ENCODE measurements around the gene MAP3K2. TPM values are rescaled to one million over a fixed set of nuclear protein-coding genes. Genes with fewer than 3 reads are reported as not detected.

The MAP3K2 gene, protein sequence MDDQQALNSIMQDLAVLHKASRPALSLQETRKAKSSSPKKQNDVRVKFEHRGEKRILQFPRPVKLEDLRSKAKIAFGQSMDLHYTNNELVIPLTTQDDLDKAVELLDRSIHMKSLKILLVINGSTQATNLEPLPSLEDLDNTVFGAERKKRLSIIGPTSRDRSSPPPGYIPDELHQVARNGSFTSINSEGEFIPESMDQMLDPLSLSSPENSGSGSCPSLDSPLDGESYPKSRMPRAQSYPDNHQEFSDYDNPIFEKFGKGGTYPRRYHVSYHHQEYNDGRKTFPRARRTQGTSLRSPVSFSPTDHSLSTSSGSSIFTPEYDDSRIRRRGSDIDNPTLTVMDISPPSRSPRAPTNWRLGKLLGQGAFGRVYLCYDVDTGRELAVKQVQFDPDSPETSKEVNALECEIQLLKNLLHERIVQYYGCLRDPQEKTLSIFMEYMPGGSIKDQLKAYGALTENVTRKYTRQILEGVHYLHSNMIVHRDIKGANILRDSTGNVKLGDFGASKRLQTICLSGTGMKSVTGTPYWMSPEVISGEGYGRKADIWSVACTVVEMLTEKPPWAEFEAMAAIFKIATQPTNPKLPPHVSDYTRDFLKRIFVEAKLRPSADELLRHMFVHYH
- 10 to 100 TPM; 41.1 to 43.2 TPM for total RNA-seq

- DNase-seq: peak; percentile 95
- Mint-ChIP-seq H3K9me3 (peaks cover 2% of the 10 kb centered on the region), H3K27me3 (no peaks in the 10 kb centered on the region), H3K4me3 (peak within 1 kb of the TSS; percentile 90), H3K36me3 (peaks cover 28% of the 10 kb centered on the region), H3K27ac (peak within 1 kb of the TSS; percentile 95), H3K4me1 (peaks cover 62% of the 10 kb centered on the region)
Observed at GRCh38 chr2:127387655-127388422, at the start of gene MAP3K2. TSS of gene MAP3K2 (minus strand) at chr2:127387975. CDS start at chr2:127343129, 44,846 bp downstream.

DNA sequence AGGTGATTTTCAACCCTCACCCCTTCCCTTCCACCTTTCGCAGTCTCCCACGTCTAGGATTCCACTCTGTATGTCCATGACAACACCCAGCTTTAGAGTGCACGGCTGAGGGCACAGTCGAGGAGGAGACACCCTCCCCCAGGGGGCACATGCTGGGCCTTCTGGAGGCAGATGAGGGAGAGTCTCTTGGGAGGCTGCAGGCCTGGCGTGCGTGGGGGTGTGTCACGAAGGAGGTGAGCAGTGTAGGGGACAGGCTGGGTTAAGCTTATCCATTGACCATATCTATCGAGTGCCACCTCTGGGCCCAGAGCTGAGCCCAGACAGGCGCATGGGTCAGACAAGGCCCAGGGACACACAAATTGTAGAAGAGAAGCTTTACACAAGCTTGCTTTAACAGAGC is 49.3 kb upstream of the MAP3K2 start:
- H3K4me3 Mint-ChIP-seq: no peak overlapping the region
- peaks cover 12% of the 10 kb centered on the region for H3K9me3 Mint-ChIP-seq
- H3K27ac Mint-ChIP-seq: no peak overlapping the region
- no peaks in the 10 kb centered on the region for H3K27me3 Mint-ChIP-seq
- no peaks in the 10 kb centered on the region for H3K4me1 Mint-ChIP-seq
- no peak for DNase-seq
- peaks cover 3% of the 10 kb centered on the region for H3K36me3 Mint-ChIP-seq

- Mint-ChIP-seq H3K4me3 (no peak overlapping the region), H3K36me3 (no peaks in the 10 kb centered on the region), H3K27me3 (no peaks in the 10 kb centered on the region), H3K4me1 (no peaks in the 10 kb centered on the region), H3K27ac (no peak overlapping the region), H3K9me3 (no peaks in the 10 kb centered on the region)
- DNase-seq: no peak
Observed at GRCh38 chr2:127434515-127434914, 46.7 kb upstream of the MAP3K2 start.

- Mint-ChIP-seq H3K27ac (no peak overlapping the region), H3K9me3 (no peaks in the 10 kb centered on the region), H3K4me1 (no peaks in the 10 kb centered on the region), H3K4me3 (no peak overlapping the region), H3K36me3 (no peaks in the 10 kb centered on the region), H3K27me3 (no peaks in the 10 kb centered on the region)
- DNase-seq: no peak
Observed at GRCh38 chr2:127431408-127432023, 43.7 kb upstream of the MAP3K2 start.

DNA sequence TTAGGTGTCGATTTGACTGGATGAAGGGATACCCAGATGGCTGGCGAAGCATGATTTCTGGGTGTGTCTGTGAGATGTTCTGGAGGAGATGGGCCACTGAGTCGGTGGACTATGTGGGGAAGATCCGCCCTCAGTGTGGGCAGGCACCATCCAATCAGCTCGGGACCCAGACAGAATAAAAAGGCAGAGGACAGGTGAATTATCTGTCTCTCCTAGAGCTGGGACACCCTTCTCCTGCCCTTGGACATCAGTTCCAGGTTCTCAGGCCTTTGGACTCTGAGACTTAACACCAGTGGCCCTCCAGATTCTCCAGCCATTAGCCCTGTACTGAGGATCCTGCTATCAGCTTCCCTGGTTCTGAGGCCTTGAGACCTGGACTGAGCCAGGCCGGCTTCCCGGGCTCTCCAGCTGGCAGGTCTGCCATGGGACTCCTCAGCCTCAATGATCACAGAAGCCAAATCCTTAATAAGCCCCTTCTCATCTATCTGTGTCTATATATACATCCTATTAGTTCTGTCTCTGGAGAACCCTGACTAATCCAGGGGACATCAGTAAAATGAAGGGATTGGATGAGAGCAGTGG is 42.2 kb upstream of the MAP3K2 start:
- Mint-ChIP-seq H3K36me3 (no peaks in the 10 kb centered on the region), H3K4me1 (no peaks in the 10 kb centered on the region), H3K4me3 (no peak overlapping the region), H3K27me3 (peaks cover 10% of the 10 kb centered on the region), H3K27ac (no peak overlapping the region), H3K9me3 (no peaks in the 10 kb centered on the region)
- no peak for DNase-seq

DNA sequence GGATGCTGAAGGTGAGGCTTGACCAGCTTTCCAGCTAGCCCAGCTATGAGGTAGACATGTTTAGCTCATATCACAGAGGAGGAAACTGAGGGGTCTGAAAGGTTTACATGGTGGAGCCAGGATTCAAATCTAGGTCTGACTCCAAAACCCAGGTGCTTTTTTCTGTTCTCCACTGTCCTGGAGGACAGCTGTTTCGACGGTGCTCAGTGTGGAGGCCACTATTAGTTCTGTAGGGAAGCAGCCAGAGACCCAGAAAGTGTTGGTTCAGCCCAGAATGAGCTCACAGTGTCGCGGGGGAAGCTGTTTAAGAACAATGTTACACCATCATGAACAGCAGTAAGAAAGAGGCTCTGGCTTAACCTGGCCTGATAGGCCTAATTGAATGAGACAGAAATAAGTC is 41.5 kb upstream of the MAP3K2 start:
- DNase-seq: no peak
- Mint-ChIP-seq H3K27ac (no peak overlapping the region), H3K9me3 (no peaks in the 10 kb centered on the region), H3K27me3 (peaks cover 15% of the 10 kb centered on the region), H3K4me3 (no peak overlapping the region), H3K4me1 (no peaks in the 10 kb centered on the region), H3K36me3 (no peaks in the 10 kb centered on the region)

GRCh38 chr2:127428815-127429109 is 41.0 kb upstream of the MAP3K2 start:
- DNase-seq: no peak
- H3K27me3 Mint-ChIP-seq: peaks cover 21% of the 10 kb centered on the region
- H3K4me3 Mint-ChIP-seq: no peak overlapping the region
- peaks cover 2% of the 10 kb centered on the region for H3K4me1 Mint-ChIP-seq
- H3K36me3 Mint-ChIP-seq: no peaks in the 10 kb centered on the region
- H3K9me3 Mint-ChIP-seq: no peaks in the 10 kb centered on the region
- H3K27ac Mint-ChIP-seq: no peak overlapping the region

GRCh38 chr2:127428057-127428814 is 40.5 kb upstream of the MAP3K2 start:
- no peaks in the 10 kb centered on the region for H3K9me3 Mint-ChIP-seq
- H3K4me1 Mint-ChIP-seq: peaks cover 5% of the 10 kb centered on the region
- no peaks in the 10 kb centered on the region for H3K36me3 Mint-ChIP-seq
- no peak for DNase-seq
- H3K27me3 Mint-ChIP-seq: peaks cover 25% of the 10 kb centered on the region
- H3K4me3 Mint-ChIP-seq: no peak overlapping the region
- H3K27ac Mint-ChIP-seq: no peak overlapping the region

DNA sequence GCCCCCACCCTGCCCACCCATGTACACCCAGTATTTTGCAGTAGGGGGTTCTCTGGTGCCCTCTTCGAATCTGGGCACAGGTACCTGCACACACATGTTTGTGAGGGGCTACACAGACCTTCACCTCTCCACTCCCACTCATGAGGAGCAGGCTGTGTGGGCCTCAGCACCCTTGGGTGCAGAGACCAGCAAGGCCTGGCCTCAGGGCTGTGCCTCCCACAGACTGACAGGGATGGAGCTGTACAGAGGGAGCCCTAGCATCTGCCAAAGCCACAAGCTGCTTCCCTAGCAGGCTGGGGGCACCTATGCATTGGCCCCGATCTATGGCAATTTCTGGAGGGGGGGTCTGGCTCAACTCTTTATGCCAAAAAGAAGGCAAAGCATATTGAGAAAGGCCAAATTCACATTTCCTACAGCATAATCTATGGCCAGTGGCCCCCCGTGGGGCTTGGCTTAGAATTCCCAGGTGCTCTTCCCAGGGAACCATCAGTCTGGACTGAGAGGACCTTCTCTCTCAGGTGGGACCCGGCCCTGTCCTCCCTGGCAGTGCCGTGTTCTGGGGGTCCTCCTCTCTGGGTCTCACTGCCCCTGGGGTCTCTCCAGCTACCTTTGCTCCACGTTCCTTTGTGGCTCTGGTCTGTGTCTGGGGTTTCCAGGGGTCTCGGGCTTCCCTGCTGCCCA is 39.7 kb upstream of the MAP3K2 start:
- Mint-ChIP-seq H3K4me1 (peaks cover 5% of the 10 kb centered on the region), H3K9me3 (no peaks in the 10 kb centered on the region), H3K27ac (no peak overlapping the region), H3K36me3 (no peaks in the 10 kb centered on the region), H3K4me3 (no peak overlapping the region), H3K27me3 (peaks cover 30% of the 10 kb centered on the region)
- DNase-seq: no peak

GRCh38 chr2:127426501-127427354 is 39.0 kb upstream of the MAP3K2 start:
- no peaks in the 10 kb centered on the region for H3K9me3 Mint-ChIP-seq
- no peak for DNase-seq
- H3K4me3 Mint-ChIP-seq: no peak overlapping the region
- no peaks in the 10 kb centered on the region for H3K36me3 Mint-ChIP-seq
- H3K27me3 Mint-ChIP-seq: peaks cover 38% of the 10 kb centered on the region
- no peak overlapping the region for H3K27ac Mint-ChIP-seq
- peaks cover 5% of the 10 kb centered on the region for H3K4me1 Mint-ChIP-seq

DNA sequence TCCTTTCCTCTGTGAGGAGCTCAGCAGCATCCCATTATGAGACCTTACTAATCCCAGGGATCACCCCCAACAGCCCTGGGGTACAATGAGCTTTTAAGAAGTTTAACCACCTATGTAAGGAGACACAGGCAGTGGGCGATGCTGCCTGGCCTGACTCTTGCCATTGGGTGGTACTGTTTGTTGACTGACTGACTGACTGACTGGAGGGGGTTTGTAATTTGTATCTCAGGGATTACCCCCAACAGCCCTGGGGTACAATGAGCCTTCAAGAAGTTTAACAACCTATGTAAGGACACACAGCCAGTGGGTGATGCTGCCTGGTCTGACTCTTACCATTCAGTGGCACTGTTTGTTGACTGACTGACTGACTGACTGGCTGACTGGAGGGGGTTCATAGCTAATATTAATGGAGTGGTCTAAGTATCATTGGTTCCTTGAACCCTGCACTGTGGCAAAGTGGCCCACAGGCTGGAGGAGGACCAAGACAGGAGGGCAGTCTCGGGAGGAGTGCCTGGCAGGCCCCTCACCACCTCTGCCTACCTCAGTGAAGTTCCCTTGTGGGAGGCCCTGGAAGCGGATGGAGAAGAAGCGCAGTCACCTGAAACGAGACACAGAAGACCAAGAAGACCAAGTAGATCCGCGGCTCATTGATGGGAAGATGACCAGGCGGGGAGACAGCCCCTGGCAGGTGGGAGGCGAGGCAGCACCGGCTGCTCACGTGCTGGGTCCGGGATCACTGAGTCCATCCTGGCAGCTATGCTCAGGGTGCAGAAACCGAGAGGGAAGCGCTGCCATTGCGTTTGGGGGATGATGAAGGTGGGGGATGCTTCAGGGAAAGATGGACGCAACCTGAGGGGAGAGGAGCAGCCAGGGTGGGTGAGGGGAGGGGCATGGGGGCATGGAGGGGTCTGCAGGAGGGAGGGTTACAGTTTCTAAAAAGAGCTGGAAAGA is 38.0 kb upstream of the MAP3K2 start:
- no peaks in the 10 kb centered on the region for H3K36me3 Mint-ChIP-seq
- H3K9me3 Mint-ChIP-seq: no peaks in the 10 kb centered on the region
- peaks cover 47% of the 10 kb centered on the region for H3K27me3 Mint-ChIP-seq
- no peak overlapping the region for H3K4me3 Mint-ChIP-seq
- no peak overlapping the region for H3K27ac Mint-ChIP-seq
- no peak for DNase-seq
- peaks cover 5% of the 10 kb centered on the region for H3K4me1 Mint-ChIP-seq
